ENCODE data around the gene SRGAP2. TPM values are rescaled to one million over a fixed set of nuclear protein-coding genes. Genes with fewer than 3 reads are reported as not detected.

SRGAP2 gene
- 17.7 to 33.9 TPM (median 27.0 TPM) in 5 replicates for total RNA-seq (2022; extraction: Qiagen RNA extraction; ENCODE audit: low read depth)

GRCh38 chr1:206203364-206204158 is at the start of gene SRGAP2:
Gene SRGAP2 (plus strand): TSS chr1:206203541. CDS start chr1:206205971, 2,430 bp downstream.

GRCh38 chr1:206202789-206203363 is 465 bp upstream of the SRGAP2 start, which contains the start of gene FAM72A:
Gene FAM72A (minus strand): TSS chr1:206202839. CDS start chr1:206202025, 814 bp downstream.

Other genes with a start within 250 kb of the SRGAP2 start
- gene RAB7B, start 200.1 kb upstream of the SRGAP2 start, total RNA-seq (2022; extraction: Qiagen RNA extraction; ENCODE audit: low read depth), result 1.0 to 1.8 TPM (median 1.3 TPM) in 5 replicates
- gene CTSE, start 179.6 kb upstream of the SRGAP2 start, total RNA-seq (2022; extraction: Qiagen RNA extraction; ENCODE audit: low read depth), result not detected in 5 replicates
- gene RHEX, start 150.4 kb upstream of the SRGAP2 start, total RNA-seq (2022; extraction: Qiagen RNA extraction; ENCODE audit: low read depth), result not detected in 5 replicates
- gene AVPR1B, start 86.2 kb upstream of the SRGAP2 start, total RNA-seq (2022; extraction: Qiagen RNA extraction; ENCODE audit: low read depth), result not detected in 5 replicates
- 8.9 to 12.0 TPM (median 10.7 TPM) in 5 replicates for gene FAM72A, start 702 bp upstream of the SRGAP2 start, total RNA-seq (2022; extraction: Qiagen RNA extraction; ENCODE audit: low read depth)